IPS-15b (cell line): ENCODE results near the gene NBPF4.

Source experiments
- H3K27me3 ChIP-seq: one replicate; pipeline ENCODE4 v1.6.1; 2013; ENCODE audit warnings: low read length; ENCODE audit not compliant: control insufficient read depth, insufficient read depth
- H3K36me3 ChIP-seq: one replicate; pipeline ENCODE4 v1.6.1; 2013; ENCODE audit warnings: low read length; ENCODE audit not compliant: control insufficient read depth, insufficient read depth
- H3K4me1 ChIP-seq: one replicate; pipeline ENCODE4 v1.6.1; 2013; ENCODE audit warnings: mild to moderate bottlenecking, low read length; ENCODE audit not compliant: control insufficient read depth, insufficient read depth
- H3K4me3 ChIP-seq: one replicate; pipeline ENCODE4 v1.5.1; 2013; ENCODE audit warnings: low read depth, low read length
- H3K9ac ChIP-seq: one replicate; pipeline ENCODE4 v1.6.1; 2013; ENCODE audit warnings: low read depth, mild to moderate bottlenecking, low read length
- H3K9me3 ChIP-seq: one replicate; pipeline ENCODE4 v1.6.1; 2013; ENCODE audit warnings: mild to moderate bottlenecking, low read length; ENCODE audit not compliant: control insufficient read depth, insufficient read depth

The NBPF4 gene

GRCh38 chr1:108201687-108202086 is 42.2 kb downstream of the NBPF4 start:
- H3K27me3 ChIP-seq: peaks cover 22% of the 10 kb centered on the region
- no peaks in the 10 kb centered on the region for H3K9me3 ChIP-seq
- no peaks in the 10 kb centered on the region for H3K4me1 ChIP-seq
- no peak overlapping the region for H3K4me3 ChIP-seq
- no peak overlapping the region for H3K9ac ChIP-seq
- H3K36me3 ChIP-seq: no peaks in the 10 kb centered on the region

- H3K36me3 ChIP-seq: no peaks in the 10 kb centered on the region
- H3K4me1 ChIP-seq: no peaks in the 10 kb centered on the region
- peaks cover 22% of the 10 kb centered on the region for H3K27me3 ChIP-seq
- H3K4me3 ChIP-seq: peak overlapping the region; percentile 87
- peak overlapping the region; percentile 50 for H3K9ac ChIP-seq
- no peaks in the 10 kb centered on the region for H3K9me3 ChIP-seq
Observed at GRCh38 chr1:108200687-108201051, 43.2 kb downstream of the NBPF4 start.

GRCh38 chr1:108199781-108200686 is 43.8 kb downstream of the NBPF4 start, which contains the start of gene SLC25A24:
Gene SLC25A24 (minus strand): TSS chr1:108200343. CDS start chr1:108200138, 205 bp downstream.
- Histone ChIP-seq H3K36me3 (no peaks in the 10 kb centered on the region), H3K9ac (peak within 1 kb of the TSS; percentile 50), H3K9me3 (no peaks in the 10 kb centered on the region), H3K27me3 (peaks cover 22% of the 10 kb centered on the region), H3K4me1 (no peaks in the 10 kb centered on the region), H3K4me3 (peak within 1 kb of the TSS; percentile 87)

GRCh38 chr1:108199201-108199691 is 44.6 kb downstream of the NBPF4 start:
- H3K9me3 ChIP-seq: no peaks in the 10 kb centered on the region
- peak overlapping the region; percentile 87 for H3K4me3 ChIP-seq
- H3K27me3 ChIP-seq: peaks cover 22% of the 10 kb centered on the region
- H3K36me3 ChIP-seq: no peaks in the 10 kb centered on the region
- H3K4me1 ChIP-seq: no peaks in the 10 kb centered on the region
- peak overlapping the region; percentile 14 for H3K9ac ChIP-seq

- no peak overlapping the region for H3K4me3 ChIP-seq
- no peaks in the 10 kb centered on the region for H3K36me3 ChIP-seq
- no peaks in the 10 kb centered on the region for H3K4me1 ChIP-seq
- no peaks in the 10 kb centered on the region for H3K9me3 ChIP-seq
- peaks cover 4% of the 10 kb centered on the region for H3K27me3 ChIP-seq
- H3K9ac ChIP-seq: no peak overlapping the region
Observed at GRCh38 chr1:108194051-108194450, 49.8 kb downstream of the NBPF4 start.

GRCh38 chr1:108193333-108193732 is 50.5 kb downstream of the NBPF4 start:
- no peaks in the 10 kb centered on the region for H3K9me3 ChIP-seq
- no peaks in the 10 kb centered on the region for H3K4me1 ChIP-seq
- no peak overlapping the region for H3K4me3 ChIP-seq
- no peak overlapping the region for H3K9ac ChIP-seq
- H3K36me3 ChIP-seq: no peaks in the 10 kb centered on the region
- no peaks in the 10 kb centered on the region for H3K27me3 ChIP-seq

- H3K9ac ChIP-seq: no peak overlapping the region
- no peaks in the 10 kb centered on the region for H3K4me1 ChIP-seq
- H3K4me3 ChIP-seq: no peak overlapping the region
- no peaks in the 10 kb centered on the region for H3K27me3 ChIP-seq
- no peaks in the 10 kb centered on the region for H3K36me3 ChIP-seq
- H3K9me3 ChIP-seq: no peaks in the 10 kb centered on the region
Observed at GRCh38 chr1:108192581-108192980, 51.3 kb downstream of the NBPF4 start.

GRCh38 chr1:108190686-108191416 is 53.0 kb downstream of the NBPF4 start:
- H3K36me3 ChIP-seq: no peaks in the 10 kb centered on the region
- no peaks in the 10 kb centered on the region for H3K9me3 ChIP-seq
- H3K9ac ChIP-seq: no peak overlapping the region
- no peak overlapping the region for H3K4me3 ChIP-seq
- no peaks in the 10 kb centered on the region for H3K27me3 ChIP-seq
- no peaks in the 10 kb centered on the region for H3K4me1 ChIP-seq

GRCh38 chr1:108190001-108190634 is 53.8 kb downstream of the NBPF4 start:
- no peak overlapping the region for H3K9ac ChIP-seq
- no peak overlapping the region for H3K4me3 ChIP-seq
- H3K9me3 ChIP-seq: no peaks in the 10 kb centered on the region
- H3K27me3 ChIP-seq: no peaks in the 10 kb centered on the region
- H3K36me3 ChIP-seq: no peaks in the 10 kb centered on the region
- H3K4me1 ChIP-seq: no peaks in the 10 kb centered on the region

- Histone ChIP-seq H3K36me3 (no peaks in the 10 kb centered on the region), H3K4me1 (no peaks in the 10 kb centered on the region), H3K27me3 (no peaks in the 10 kb centered on the region), H3K9me3 (no peaks in the 10 kb centered on the region), H3K4me3 (no peak overlapping the region), H3K9ac (no peak overlapping the region)
Observed at GRCh38 chr1:108188801-108189200, 55.1 kb downstream of the NBPF4 start.

GRCh38 chr1:108182959-108183700 is 60.7 kb downstream of the NBPF4 start:
- Histone ChIP-seq H3K9ac (no peak overlapping the region), H3K9me3 (no peaks in the 10 kb centered on the region), H3K4me1 (no peaks in the 10 kb centered on the region), H3K27me3 (no peaks in the 10 kb centered on the region), H3K4me3 (no peak overlapping the region), H3K36me3 (no peaks in the 10 kb centered on the region)
